ENCODE results near the gene ARHGEF25. TPM values are rescaled to one million over a fixed set of nuclear protein-coding genes. Genes with fewer than 3 reads are reported as not detected.
A peak's percentile ranks its signal among the peaks of the same experiment; 100 is the strongest.
"Not testable (repeated sequence)": the region's sequence is repeated elsewhere in the genome, so short reads cannot be mapped to it uniquely, and the experiment has no call there.

ARHGEF25 gene
- 1.3 TPM for total RNA-seq

GRCh38 chr12:57611108-57611826 is at the start of gene ARHGEF25:
ARHGEF25 (plus strand) TSS chr12:57611435; CDS start chr12:57611895, 460 bp downstream.
- no peak for DNase-seq (ENCODE audit: low read depth in 2 of 3, low spot score in 2 of 3)

GRCh38 chr12:57563358-57563757 is 47.9 kb upstream of the ARHGEF25 start:
- no peak for DNase-seq (ENCODE audit: low read depth in 2 of 3, low spot score in 2 of 3)

GRCh38 chr12:57564178-57564740 is 47.0 kb upstream of the ARHGEF25 start:
- DNase-seq (ENCODE audit: low read depth in 2 of 3, low spot score in 2 of 3), result no peak

- DNase-seq (ENCODE audit: low read depth in 2 of 3, low spot score in 2 of 3), result no peak
These were observed 42.4 kb upstream of the ARHGEF25 start for GRCh38 chr12:57568838-57569237.

GRCh38 chr12:57569858-57570257 is 41.4 kb upstream of the ARHGEF25 start:
- DNase-seq (ENCODE audit: low read depth in 2 of 3, low spot score in 2 of 3), result no peak

GRCh38 chr12:57570438-57570837 is 40.8 kb upstream of the ARHGEF25 start:
- not testable (repeated sequence) for DNase-seq (ENCODE audit: low read depth in 2 of 3, low spot score in 2 of 3)

GRCh38 chr12:57571926-57572762 is 39.1 kb upstream of the ARHGEF25 start:
- DNase-seq (ENCODE audit: low read depth in 2 of 3, low spot score in 2 of 3), result no peak

GRCh38 chr12:57574795-57575194 is 36.4 kb upstream of the ARHGEF25 start:
- no peak for DNase-seq (ENCODE audit: low read depth in 2 of 3, low spot score in 2 of 3)

GRCh38 chr12:57575771-57576612 is 35.2 kb upstream of the ARHGEF25 start:
- no peak for DNase-seq (ENCODE audit: low read depth in 2 of 3, low spot score in 2 of 3)

- DNase-seq (ENCODE audit: low read depth in 2 of 3, low spot score in 2 of 3), result no peak
These were observed 34.5 kb upstream of the ARHGEF25 start for GRCh38 chr12:57576613-57577160.

- no peak for DNase-seq (ENCODE audit: low read depth in 2 of 3, low spot score in 2 of 3)
These were observed 33.1 kb upstream of the ARHGEF25 start for GRCh38 chr12:57577981-57578758.

GRCh38 chr12:57579011-57579410 is 32.2 kb upstream of the ARHGEF25 start:
- no peak for DNase-seq (ENCODE audit: low read depth in 2 of 3, low spot score in 2 of 3)

- DNase-seq (ENCODE audit: low read depth in 2 of 3, low spot score in 2 of 3), result no peak
These were observed 31.4 kb upstream of the ARHGEF25 start for GRCh38 chr12:57579677-57580465.

GRCh38 chr12:57580466-57580795 is 30.8 kb upstream of the ARHGEF25 start:
- no peak for DNase-seq (ENCODE audit: low read depth in 2 of 3, low spot score in 2 of 3)

GRCh38 chr12:57581802-57582201 is 29.4 kb upstream of the ARHGEF25 start:
- no peak for DNase-seq (ENCODE audit: low read depth in 2 of 3, low spot score in 2 of 3)

GRCh38 chr12:57582440-57582839 is 28.8 kb upstream of the ARHGEF25 start:
- no peak for DNase-seq (ENCODE audit: low read depth in 2 of 3, low spot score in 2 of 3)

GRCh38 chr12:57583008-57583831 is 28.0 kb upstream of the ARHGEF25 start:
- peak; percentile 47 to 90 (median 81) for DNase-seq (ENCODE audit: low read depth in 2 of 3, low spot score in 2 of 3)

- no peak for DNase-seq (ENCODE audit: low read depth in 2 of 3, low spot score in 2 of 3)
These were observed 27.2 kb upstream of the ARHGEF25 start for GRCh38 chr12:57584050-57584449.
